A549 (cell line): ENCODE measurements around the gene SLIRP. TPM values are rescaled to one million over a fixed set of nuclear protein-coding genes. Genes with fewer than 3 reads are reported as not detected.

Experiments
- ATAC-seq, 2 experiments: fragments of 200-7000 bp in 1 of 2; fragments of >200 bp in 1 of 2; cut with Nextera tagmentation in 1 of 2; cut with Tn5 transposase in 1 of 2; 3 replicates each; pipeline versions ENCODE4 v1.8.0 to v1.9.1; 2018 to 2020; ENCODE audit warnings: mild to moderate bottlenecking in 1 of 2, moderate library complexity in 1 of 2
- CTCF ChIA-PET: fragments of 300-600 bp; sonication (Branson Sonifier 250); formaldehyde crosslinking; extraction: SDS; loops from one replicate; lab custom pipeline; 2021; ENCODE audit warnings: antibody characterized with exemption, inconsistent platforms; lab: Yijun Ruan, JAX
- POLR2A ChIA-PET: fragments of 350-600 bp; formaldehyde crosslinking; extraction: SDS; loops from one replicate; lab custom pipeline; 2021; ENCODE audit warnings: antibody characterized with exemption, inconsistent platforms; lab: Yijun Ruan, JAX
- DNase-seq, 2 experiments: peaks; one replicate each; pipeline versions ENCODE4 v3.0.0 to v3.0.0-alpha.2; 2011 to 2016; ENCODE audit warnings: low read depth in 1 of 2, low spot score in 1 of 2
- FAIRE-seq: peaks from 2 replicates; lab custom pipeline; 2011; peaks lifted over from hg19 to GRCh38; lab: Jason Lieb, UNC
- H3K27ac ChIP-seq, 2 experiments: fragments of >200 bp; sonication (Bioruptor Twin); formaldehyde crosslinking; 3 replicates each; pipeline ENCODE4 v1.5.1; 2016 to 2017
- H3K4me1 ChIP-seq: fragments of >200 bp; sonication (Bioruptor Twin); formaldehyde crosslinking; 3 replicates; pipeline ENCODE4 v1.6.1; 2016
- H3K4me2 ChIP-seq: fragments of >200 bp; sonication (Bioruptor Twin); formaldehyde crosslinking; 3 replicates; pipeline ENCODE4 v1.6.1; 2016
- H3K4me3 ChIP-seq: fragments of >200 bp; sonication (Bioruptor Twin); formaldehyde crosslinking; 3 replicates; pipeline ENCODE4 v1.5.1; 2016
- H3K9me3 ChIP-seq: fragments of >200 bp; sonication (Bioruptor Twin); formaldehyde crosslinking; 3 replicates; pipeline ENCODE4 v1.6.1; 2016
- BHLHE40 ChIP-seq: IDR thresholded peaks from 2 replicates; pipeline ENCODE4 v1.6.1; 2012; ENCODE audit warnings: low read depth, low read length, inconsistent platforms
- CHD2 ChIP-seq: fragments of 150-350 bp; IDR thresholded peaks from 2 replicates; pipeline ENCODE4 v1.6.1; 2014; ENCODE audit warnings: low read length; ENCODE audit not compliant: partially characterized antibody
- EP300 ChIP-seq, 2 experiments: fragments of >200 bp; sonication (Bioruptor Twin); formaldehyde crosslinking; IDR thresholded peaks; 2 replicates in 1 of 2; 3 replicates in 1 of 2; pipeline ENCODE4 v1.6.1; 2016 to 2017
- ESRRA ChIP-seq: fragments of 150-350 bp; IDR thresholded peaks from 2 replicates; pipeline ENCODE4 v1.6.1; 2014; ENCODE audit warnings: mild to moderate bottlenecking, low read length, borderline replicate concordance
- FOSB ChIP-seq: fragments of 250-450 bp; sonication (Bioruptor Pico); IDR thresholded peaks from 2 replicates; pipeline ENCODE4 v1.5.0; 2020; ENCODE audit warnings: mild to moderate bottlenecking, moderate library complexity
- FOSL2 ChIP-seq, 2 experiments: fragments of 450-650 bp in 1 of 2; fragments of >200 bp in 1 of 2; sonication (Bioruptor Twin) in 1 of 2; formaldehyde crosslinking; IDR thresholded peaks; 2 replicates each; pipeline versions ENCODE4 v1.5.0 to v1.6.1; 2016 to 2020; ENCODE audit warnings: mild to moderate bottlenecking in 1 of 2, moderate library complexity in 1 of 2
- HEYL ChIP-seq: fragments of 250-450 bp; sonication (Bioruptor Pico); IDR thresholded peaks from 2 replicates; pipeline ENCODE4 v1.8.0; 2021; ENCODE audit warnings: mild to moderate bottlenecking, moderate library complexity
- HOXA7 ChIP-seq: fragments of 250-450 bp; sonication (Bioruptor Pico); IDR thresholded peaks from 2 replicates; pipeline ENCODE4 v1.5.0; 2020; ENCODE audit warnings: mild to moderate bottlenecking, moderate library complexity
- HOXB13 ChIP-seq: fragments of 250-450 bp; sonication (Bioruptor Pico); IDR thresholded peaks from 2 replicates; pipeline ENCODE4 v1.5.0; 2020; ENCODE audit warnings: low read depth, mild to moderate bottlenecking, moderate library complexity
- JUN ChIP-seq, 2 experiments: fragments of >200 bp; sonication (Bioruptor Twin); formaldehyde crosslinking; IDR thresholded peaks; 2 replicates in 1 of 2; 3 replicates in 1 of 2; pipeline ENCODE4 v1.6.1; 2016 to 2017
- KDM5A ChIP-seq: fragments of 200-600 bp; sonication (generic); IDR thresholded peaks from 2 replicates; pipeline ENCODE4 v1.6.1; 2016; ENCODE audit warnings: antibody characterized with exemption, mild to moderate bottlenecking
- MYC ChIP-seq: IDR thresholded peaks from 2 replicates; pipeline ENCODE4 v1.6.1; 2012; ENCODE audit warnings: mild to moderate bottlenecking, inconsistent platforms, low read length, improper control_type of control experiment, borderline replicate concordance
- NPAS2 ChIP-seq: fragments of 250-450 bp; sonication (Bioruptor Pico); IDR thresholded peaks from 2 replicates; pipeline ENCODE4 v1.8.0; 2022; ENCODE audit warnings: mild to moderate bottlenecking, moderate library complexity, borderline replicate concordance
- NR3C1 ChIP-seq: fragments of >200 bp; sonication (Bioruptor Twin); formaldehyde crosslinking; IDR thresholded peaks from 3 replicates; pipeline ENCODE4 v1.6.1; 2017
- PHF8 ChIP-seq: fragments of 200-600 bp; sonication (generic); IDR thresholded peaks from 2 replicates; pipeline ENCODE4 v1.6.1; 2016; ENCODE audit warnings: low read depth, mild to moderate bottlenecking, antibody characterized with exemption, moderate library complexity, borderline replicate concordance
- POLR2A ChIP-seq: IDR thresholded peaks from 2 replicates; pipeline ENCODE4 v1.6.1; 2012; ENCODE audit warnings: mild to moderate bottlenecking, low read length
- RFX5 ChIP-seq: fragments of 450-650 bp; IDR thresholded peaks from 2 replicates; pipeline ENCODE4 v1.7.1; 2014; ENCODE audit warnings: antibody characterized with exemption, mild to moderate bottlenecking, moderate library complexity
- SMC3 ChIP-seq: fragments of >200 bp; sonication (Bioruptor Twin); formaldehyde crosslinking; IDR thresholded peaks from 3 replicates; pipeline ENCODE4 v1.6.1; 2018; ENCODE audit warnings: inconsistent platforms
- SREBF2 ChIP-seq: fragments of 450-650 bp; IDR thresholded peaks from 2 replicates; pipeline ENCODE4 v1.6.1; 2014; ENCODE audit warnings: mild to moderate bottlenecking, moderate library complexity
- WGBS: methylation state at CpG from one replicate; pipeline ENCODE4 v1.1.6; 2017; ENCODE audit errors: missing lambda C conversion rate; 5-methylcytosine and 5-hydroxymethylcytosine counted together
- polyA plus RNA-seq, 4 experiments: library from polyadenylated mRNA; depleted of rRNA in 3 of 4; stranded (reverse); fragments of >200 nt; fragmentation: RNase III in 1 of 4; extraction: RNeasy Plus Mini Kit Qiagen cat#74134 plus additional on column Dnase treatment in 1 of 4; gene quantifications; 2 replicates in 3 of 4; 3 replicates in 1 of 4; pipeline ENCODE4 v1.2.3, GENCODE V29; 2011 to 2017
- TF ChIP-seq, protein P1 (sequence below): fragments of 200-600 bp; sonication (generic); IDR thresholded peaks from 2 replicates; pipeline ENCODE4 v1.6.1; 2016; ENCODE audit warnings: antibody characterized with exemption, mild to moderate bottlenecking, moderate library complexity
- TF ChIP-seq, protein P2 (sequence below): fragments of >200 bp; sonication (Bioruptor Twin); formaldehyde crosslinking; IDR thresholded peaks from 3 replicates; pipeline ENCODE4 v1.6.1; 2016
- TF ChIP-seq, protein P3 (sequence below): IDR thresholded peaks from 2 replicates; pipeline ENCODE4 v1.6.1; 2012
- TF ChIP-seq, protein P4 (sequence below): fragments of 150-350 bp; IDR thresholded peaks from 2 replicates; pipeline ENCODE4 v1.6.1; 2014; ENCODE audit warnings: low read depth, mild to moderate bottlenecking, low read length
- TF ChIP-seq, protein P5 (sequence below): fragments of >200 bp; sonication (Bioruptor Twin); formaldehyde crosslinking; IDR thresholded peaks from 3 replicates; pipeline ENCODE4 v1.5.1; 2016
- TF ChIP-seq, protein P6 (sequence below): IDR thresholded peaks from 2 replicates; pipeline ENCODE4 v1.6.1; 2012

SLIRP gene
- polyA plus RNA-seq, 2 of the 4 experiments (the other 2 are of a cell fraction), result 492 to 623 TPM

DNA sequence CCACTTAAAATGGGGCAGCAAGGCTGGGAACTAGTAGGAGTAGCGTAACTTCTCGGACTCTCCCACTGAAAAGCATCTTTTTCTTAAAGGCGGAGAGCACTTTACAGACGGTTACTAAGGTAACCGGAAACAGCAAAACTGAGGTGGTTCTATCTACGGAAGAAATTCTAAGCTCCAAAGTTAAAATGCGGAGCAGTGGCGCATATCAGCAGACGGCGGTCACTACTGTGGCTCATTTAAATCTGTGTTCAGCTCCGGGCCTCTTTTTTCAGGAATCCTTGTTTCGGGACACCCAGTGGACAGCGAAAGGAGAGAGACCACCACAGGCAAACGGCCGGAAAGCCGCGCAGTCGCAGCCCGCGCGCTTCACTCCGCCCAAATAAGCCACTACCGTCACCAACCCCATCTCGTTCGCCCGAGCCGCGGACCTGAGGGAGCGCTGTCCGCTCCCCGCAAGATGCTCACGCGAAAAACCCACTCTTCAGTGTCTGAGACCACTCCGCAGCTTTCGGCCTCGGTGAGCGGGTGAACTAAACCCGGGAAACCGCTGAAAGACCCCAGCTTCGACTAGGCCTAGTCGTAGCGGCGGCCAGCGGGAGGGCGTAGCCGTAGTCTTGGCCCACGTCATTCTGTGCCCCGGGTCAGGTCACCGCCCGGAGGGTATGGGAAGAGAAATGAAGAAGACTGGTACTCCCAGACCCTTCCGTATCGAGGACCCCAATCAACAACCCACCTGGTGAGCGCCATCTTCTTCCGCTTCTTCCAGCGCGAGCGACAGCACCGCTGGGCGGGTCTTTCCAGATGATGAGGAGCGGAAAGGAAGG is 52.7 kb downstream of the SLIRP start, which contains the start of gene SNW1:
SNW1 (minus strand) TSS at position 776 of the 824 bp plus-strand sequence; CDS start at position 747, 29 bp downstream.
- H3K4me2 ChIP-seq, result peak within 1 kb of the TSS; percentile 99
- H3K9me3 ChIP-seq, result no peaks in the 10 kb centered on the region
- peak within 1 kb of the TSS; percentile 99 for H3K4me3 ChIP-seq
- ATAC-seq, result peak; percentile 96
- POLR2A ChIA-PET, result interaction anchor here (0.9 to 2.7 kb wide), 2 partner anchors 9 to 39 kb away, joined by 5 to 13 read pairs; partner anchors contain the start of gene ADCK1
- H3K27ac ChIP-seq, result peak within 1 kb of the TSS; percentile 96 to 98
- CTCF ChIA-PET, result interaction anchor here (0.7 to 4.5 kb wide), 11 partner anchors 8 to 302 kb away, joined by 3 to 17 read pairs (median 3); partner anchors contain the start of gene ADCK1
- no peak for FAIRE-seq
- peaks cover 13% of the 10 kb centered on the region for H3K4me1 ChIP-seq
- TF ChIP-seq, protein P1, sequence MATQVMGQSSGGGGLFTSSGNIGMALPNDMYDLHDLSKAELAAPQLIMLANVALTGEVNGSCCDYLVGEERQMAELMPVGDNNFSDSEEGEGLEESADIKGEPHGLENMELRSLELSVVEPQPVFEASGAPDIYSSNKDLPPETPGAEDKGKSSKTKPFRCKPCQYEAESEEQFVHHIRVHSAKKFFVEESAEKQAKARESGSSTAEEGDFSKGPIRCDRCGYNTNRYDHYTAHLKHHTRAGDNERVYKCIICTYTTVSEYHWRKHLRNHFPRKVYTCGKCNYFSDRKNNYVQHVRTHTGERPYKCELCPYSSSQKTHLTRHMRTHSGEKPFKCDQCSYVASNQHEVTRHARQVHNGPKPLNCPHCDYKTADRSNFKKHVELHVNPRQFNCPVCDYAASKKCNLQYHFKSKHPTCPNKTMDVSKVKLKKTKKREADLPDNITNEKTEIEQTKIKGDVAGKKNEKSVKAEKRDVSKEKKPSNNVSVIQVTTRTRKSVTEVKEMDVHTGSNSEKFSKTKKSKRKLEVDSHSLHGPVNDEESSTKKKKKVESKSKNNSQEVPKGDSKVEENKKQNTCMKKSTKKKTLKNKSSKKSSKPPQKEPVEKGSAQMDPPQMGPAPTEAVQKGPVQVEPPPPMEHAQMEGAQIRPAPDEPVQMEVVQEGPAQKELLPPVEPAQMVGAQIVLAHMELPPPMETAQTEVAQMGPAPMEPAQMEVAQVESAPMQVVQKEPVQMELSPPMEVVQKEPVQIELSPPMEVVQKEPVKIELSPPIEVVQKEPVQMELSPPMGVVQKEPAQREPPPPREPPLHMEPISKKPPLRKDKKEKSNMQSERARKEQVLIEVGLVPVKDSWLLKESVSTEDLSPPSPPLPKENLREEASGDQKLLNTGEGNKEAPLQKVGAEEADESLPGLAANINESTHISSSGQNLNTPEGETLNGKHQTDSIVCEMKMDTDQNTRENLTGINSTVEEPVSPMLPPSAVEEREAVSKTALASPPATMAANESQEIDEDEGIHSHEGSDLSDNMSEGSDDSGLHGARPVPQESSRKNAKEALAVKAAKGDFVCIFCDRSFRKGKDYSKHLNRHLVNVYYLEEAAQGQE, result no peak
- TF ChIP-seq, protein P2, sequence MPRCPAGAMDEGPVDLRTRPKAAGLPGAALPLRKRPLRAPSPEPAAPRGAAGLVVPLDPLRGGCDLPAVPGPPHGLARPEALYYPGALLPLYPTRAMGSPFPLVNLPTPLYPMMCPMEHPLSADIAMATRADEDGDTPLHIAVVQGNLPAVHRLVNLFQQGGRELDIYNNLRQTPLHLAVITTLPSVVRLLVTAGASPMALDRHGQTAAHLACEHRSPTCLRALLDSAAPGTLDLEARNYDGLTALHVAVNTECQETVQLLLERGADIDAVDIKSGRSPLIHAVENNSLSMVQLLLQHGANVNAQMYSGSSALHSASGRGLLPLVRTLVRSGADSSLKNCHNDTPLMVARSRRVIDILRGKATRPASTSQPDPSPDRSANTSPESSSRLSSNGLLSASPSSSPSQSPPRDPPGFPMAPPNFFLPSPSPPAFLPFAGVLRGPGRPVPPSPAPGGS, result no peak
- TF ChIP-seq HOXA7 (CRISPR knock-in tag) (no peak), HEYL (CRISPR knock-in tag) (no peak), MYC (0 out of 2 replicates have a peak, but pooled peaks have one; percentile 16), POLR2A (peak; percentile 66), ESRRA (no peak), NR3C1 (no peak), FOSL2 (IDR thresholded peaks at IDR 0.05) (no peak), FOSL2 (CRISPR knock-in tag; IDR thresholded peaks at IDR 0.05) (peak; percentile 11; the same call in 1 of the 2 replicates), RFX5 (no peak), KDM5A (peak; percentile 73), BHLHE40 (no peak), NPAS2 (no peak), SREBF2 (no peak), HOXB13 (CRISPR knock-in tag) (no peak), SMC3 (no peak), EP300 (IDR thresholded peaks at IDR 0.05) (peak in 1 of 2 experiments; percentile 14; a peak in 1 of 5 replicates), PHF8 (peak; percentile 98), JUN (IDR thresholded peaks at IDR 0.05) (peak in 1 of 2 experiments; percentile 76; a peak in 1 of 5 replicates), CHD2 (no peak), FOSB (CRISPR knock-in tag) (no peak)
- TF ChIP-seq, protein P3, sequence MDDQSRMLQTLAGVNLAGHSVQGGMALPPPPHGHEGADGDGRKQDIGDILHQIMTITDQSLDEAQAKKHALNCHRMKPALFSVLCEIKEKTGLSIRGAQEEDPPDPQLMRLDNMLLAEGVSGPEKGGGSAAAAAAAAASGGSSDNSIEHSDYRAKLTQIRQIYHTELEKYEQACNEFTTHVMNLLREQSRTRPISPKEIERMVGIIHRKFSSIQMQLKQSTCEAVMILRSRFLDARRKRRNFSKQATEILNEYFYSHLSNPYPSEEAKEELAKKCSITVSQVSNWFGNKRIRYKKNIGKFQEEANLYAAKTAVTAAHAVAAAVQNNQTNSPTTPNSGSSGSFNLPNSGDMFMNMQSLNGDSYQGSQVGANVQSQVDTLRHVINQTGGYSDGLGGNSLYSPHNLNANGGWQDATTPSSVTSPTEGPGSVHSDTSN, result 0 out of 2 replicates have a peak, but pooled peaks have one; percentile 19
- TF ChIP-seq, protein P4, sequence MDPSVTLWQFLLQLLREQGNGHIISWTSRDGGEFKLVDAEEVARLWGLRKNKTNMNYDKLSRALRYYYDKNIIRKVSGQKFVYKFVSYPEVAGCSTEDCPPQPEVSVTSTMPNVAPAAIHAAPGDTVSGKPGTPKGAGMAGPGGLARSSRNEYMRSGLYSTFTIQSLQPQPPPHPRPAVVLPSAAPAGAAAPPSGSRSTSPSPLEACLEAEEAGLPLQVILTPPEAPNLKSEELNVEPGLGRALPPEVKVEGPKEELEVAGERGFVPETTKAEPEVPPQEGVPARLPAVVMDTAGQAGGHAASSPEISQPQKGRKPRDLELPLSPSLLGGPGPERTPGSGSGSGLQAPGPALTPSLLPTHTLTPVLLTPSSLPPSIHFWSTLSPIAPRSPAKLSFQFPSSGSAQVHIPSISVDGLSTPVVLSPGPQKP, result no peak
- TF ChIP-seq, protein P5, sequence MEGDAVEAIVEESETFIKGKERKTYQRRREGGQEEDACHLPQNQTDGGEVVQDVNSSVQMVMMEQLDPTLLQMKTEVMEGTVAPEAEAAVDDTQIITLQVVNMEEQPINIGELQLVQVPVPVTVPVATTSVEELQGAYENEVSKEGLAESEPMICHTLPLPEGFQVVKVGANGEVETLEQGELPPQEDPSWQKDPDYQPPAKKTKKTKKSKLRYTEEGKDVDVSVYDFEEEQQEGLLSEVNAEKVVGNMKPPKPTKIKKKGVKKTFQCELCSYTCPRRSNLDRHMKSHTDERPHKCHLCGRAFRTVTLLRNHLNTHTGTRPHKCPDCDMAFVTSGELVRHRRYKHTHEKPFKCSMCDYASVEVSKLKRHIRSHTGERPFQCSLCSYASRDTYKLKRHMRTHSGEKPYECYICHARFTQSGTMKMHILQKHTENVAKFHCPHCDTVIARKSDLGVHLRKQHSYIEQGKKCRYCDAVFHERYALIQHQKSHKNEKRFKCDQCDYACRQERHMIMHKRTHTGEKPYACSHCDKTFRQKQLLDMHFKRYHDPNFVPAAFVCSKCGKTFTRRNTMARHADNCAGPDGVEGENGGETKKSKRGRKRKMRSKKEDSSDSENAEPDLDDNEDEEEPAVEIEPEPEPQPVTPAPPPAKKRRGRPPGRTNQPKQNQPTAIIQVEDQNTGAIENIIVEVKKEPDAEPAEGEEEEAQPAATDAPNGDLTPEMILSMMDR, result no peak
- TF ChIP-seq, protein P6, sequence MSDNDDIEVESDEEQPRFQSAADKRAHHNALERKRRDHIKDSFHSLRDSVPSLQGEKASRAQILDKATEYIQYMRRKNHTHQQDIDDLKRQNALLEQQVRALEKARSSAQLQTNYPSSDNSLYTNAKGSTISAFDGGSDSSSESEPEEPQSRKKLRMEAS, result 0 out of 2 replicates have a peak, but pooled peaks have one; percentile 12
- 1% methylated on average over 42 of the region's 60 CpGs for whole genome bisulfite sequencing
- DNase-seq, result peak; percentile 94
